Ovary (tissue), 3 donors: ENCODE results near the gene PDZRN3.

Experiments used
- EP300 ChIP-seq: sonication (generic); formaldehyde crosslinking; IDR thresholded peaks from one replicate; pipeline ENCODE4 v1.6.1; 2017; ENCODE audit warnings: antibody characterized with exemption
- TF ChIP-seq, protein P1 (sequence below), 3 donors: fragments of 450-650 bp in 2 of 3; fragments of 200-600 bp in 1 of 3; IDR thresholded peaks; one replicate each; pipeline versions ENCODE4 v1.5.1 to v1.8.0; 2016 to 2022; ENCODE audit warnings: antibody characterized with exemption in 3 of 3, mild to moderate bottlenecking in 1 of 3
- donor health status: DM: no; HTN: no; CAD: no.

DNA sequence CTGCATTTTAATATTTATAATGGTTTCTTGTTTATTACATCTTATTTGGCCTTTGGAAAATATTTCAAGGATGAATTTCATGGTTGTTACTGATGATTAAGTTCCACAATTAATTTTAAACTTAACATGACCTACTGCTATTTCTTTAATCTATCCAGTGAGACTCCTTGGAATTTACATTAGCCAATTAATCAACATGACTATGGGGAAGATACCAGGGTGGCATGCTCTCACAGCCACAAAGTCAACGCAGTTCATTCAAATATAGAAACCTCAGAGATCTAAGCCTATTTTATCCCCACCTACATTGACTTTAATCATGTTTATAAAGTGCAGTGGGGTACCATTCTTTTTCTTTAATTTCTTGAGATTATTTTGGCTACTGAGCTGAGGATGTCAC lies 43.6 kb upstream of the PDZRN3 start:
- TF ChIP-seq, protein P1, sequence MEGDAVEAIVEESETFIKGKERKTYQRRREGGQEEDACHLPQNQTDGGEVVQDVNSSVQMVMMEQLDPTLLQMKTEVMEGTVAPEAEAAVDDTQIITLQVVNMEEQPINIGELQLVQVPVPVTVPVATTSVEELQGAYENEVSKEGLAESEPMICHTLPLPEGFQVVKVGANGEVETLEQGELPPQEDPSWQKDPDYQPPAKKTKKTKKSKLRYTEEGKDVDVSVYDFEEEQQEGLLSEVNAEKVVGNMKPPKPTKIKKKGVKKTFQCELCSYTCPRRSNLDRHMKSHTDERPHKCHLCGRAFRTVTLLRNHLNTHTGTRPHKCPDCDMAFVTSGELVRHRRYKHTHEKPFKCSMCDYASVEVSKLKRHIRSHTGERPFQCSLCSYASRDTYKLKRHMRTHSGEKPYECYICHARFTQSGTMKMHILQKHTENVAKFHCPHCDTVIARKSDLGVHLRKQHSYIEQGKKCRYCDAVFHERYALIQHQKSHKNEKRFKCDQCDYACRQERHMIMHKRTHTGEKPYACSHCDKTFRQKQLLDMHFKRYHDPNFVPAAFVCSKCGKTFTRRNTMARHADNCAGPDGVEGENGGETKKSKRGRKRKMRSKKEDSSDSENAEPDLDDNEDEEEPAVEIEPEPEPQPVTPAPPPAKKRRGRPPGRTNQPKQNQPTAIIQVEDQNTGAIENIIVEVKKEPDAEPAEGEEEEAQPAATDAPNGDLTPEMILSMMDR (IDR thresholded peaks at IDR 0.05), result no peak
- TF ChIP-seq EP300, result no peak
